Measurements from ENCODE around the gene DAB2IP. TPM values are rescaled to one million over a fixed set of nuclear protein-coding genes. Genes with fewer than 3 reads are reported as not detected.

DAB2IP gene
- total and polyA plus RNA-seq, 5 donors from 2014 or later = not detected

- peaks cover 9% of the 10 kb centered on the region for H3K27me3 Mint-ChIP-seq
- Histone ChIP-seq H3K9me3 (ENCODE audit: control insufficient read depth in 2 of 2, low read length in 2 of 2) (no peaks in the 10 kb centered on the region), H3K27ac (ENCODE audit: insufficient read depth, low read length, poor library complexity, severe bottlenecking) (no peak overlapping the region), H3K4me3 (ENCODE audit: low read depth, low read length) (no peak overlapping the region), H3K27me3 (ENCODE audit: control insufficient read depth, insufficient read depth, low read length) (no peaks in the 10 kb centered on the region), H3K4me1 (ENCODE audit: control insufficient read depth, insufficient read depth, low read length, poor library complexity, severe bottlenecking) (no peaks in the 10 kb centered on the region), H3K36me3 (ENCODE audit: control insufficient read depth, insufficient read depth, low read length) (no peaks in the 10 kb centered on the region)
- no peaks in the 10 kb centered on the region for H3K4me1 Mint-ChIP-seq
- no peaks in the 10 kb centered on the region for H3K36me3 Mint-ChIP-seq
- DNase-seq = no peak
- ATAC-seq (ENCODE audit: low read depth in 2 of 2) = no peak
- H3K4me3 Mint-ChIP-seq = no peak overlapping the region
- H3K27ac Mint-ChIP-seq = no peak overlapping the region
- H3K9me3 Mint-ChIP-seq = no peaks in the 10 kb centered on the region
Observed at GRCh38 chr9:121764371-121764730, 112.9 kb downstream of the DAB2IP start.

DNA sequence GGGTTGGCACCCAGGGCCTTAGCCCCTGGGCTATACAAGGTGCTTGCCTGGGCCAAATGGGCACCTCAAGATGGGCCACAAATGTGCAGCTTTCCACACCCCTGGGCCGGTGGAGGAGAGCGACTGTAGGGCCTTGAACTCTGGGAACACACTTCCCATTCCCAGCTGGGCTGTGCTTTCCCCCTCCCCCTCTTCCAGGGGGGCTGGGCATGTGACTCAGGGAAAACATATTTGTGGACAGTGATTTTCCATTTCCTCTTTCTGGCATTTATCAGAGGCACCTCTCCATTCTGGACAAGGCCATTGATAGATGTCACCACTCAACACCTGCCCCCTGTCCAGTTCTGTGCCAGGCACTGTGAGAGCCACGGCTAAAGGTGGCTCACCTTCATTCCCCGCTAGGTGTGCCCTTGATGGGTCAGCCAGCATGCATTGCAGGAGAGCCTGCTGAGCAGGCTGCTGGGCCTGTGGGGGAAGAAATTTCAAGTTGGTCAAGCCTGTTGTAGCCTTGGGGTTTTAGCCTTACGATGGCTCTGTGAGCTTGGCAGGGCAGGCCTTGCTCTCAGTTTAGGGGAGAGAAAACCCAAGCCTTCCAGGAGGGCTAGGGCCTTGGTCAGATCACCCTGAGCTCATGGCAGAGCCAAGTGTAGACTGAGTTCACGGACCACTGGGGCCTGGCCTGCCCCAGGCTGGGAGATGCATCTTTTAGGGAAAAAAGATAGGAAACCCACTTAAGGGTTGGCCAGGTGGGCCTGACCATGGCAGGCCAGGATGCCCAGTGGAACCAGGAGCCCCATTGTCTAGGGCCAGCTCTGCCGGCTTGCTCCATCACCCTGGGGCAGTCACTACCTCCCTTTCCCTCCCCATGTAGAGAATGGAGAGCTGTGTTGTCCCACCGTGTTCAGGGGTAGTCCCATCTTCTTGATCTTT lies 113.9 kb downstream of the DAB2IP start:
- Mint-ChIP-seq H3K9me3 (no peaks in the 10 kb centered on the region), H3K27ac (no peak overlapping the region), H3K4me1 (no peaks in the 10 kb centered on the region), H3K27me3 (peaks cover 9% of the 10 kb centered on the region), H3K36me3 (no peaks in the 10 kb centered on the region), H3K4me3 (no peak overlapping the region)
- Histone ChIP-seq H3K9me3 (ENCODE audit: control insufficient read depth in 2 of 2, low read length in 2 of 2) (no peaks in the 10 kb centered on the region), H3K36me3 (ENCODE audit: control insufficient read depth, insufficient read depth, low read length) (no peaks in the 10 kb centered on the region), H3K4me1 (ENCODE audit: control insufficient read depth, insufficient read depth, low read length, poor library complexity, severe bottlenecking) (no peaks in the 10 kb centered on the region), H3K27me3 (ENCODE audit: control insufficient read depth, insufficient read depth, low read length) (no peaks in the 10 kb centered on the region), H3K4me3 (ENCODE audit: low read depth, low read length) (no peak overlapping the region), H3K27ac (ENCODE audit: insufficient read depth, low read length, poor library complexity, severe bottlenecking) (no peak overlapping the region)
- no peak for ATAC-seq (ENCODE audit: low read depth in 2 of 2)
- no peak for DNase-seq

- no peak overlapping the region for H3K4me3 ChIP-seq (ENCODE audit: low read depth, low read length)
- H3K27me3 ChIP-seq (ENCODE audit: control insufficient read depth, insufficient read depth, low read length) = no peaks in the 10 kb centered on the region
- H3K9me3 Mint-ChIP-seq = no peaks in the 10 kb centered on the region
- H3K27ac ChIP-seq (ENCODE audit: insufficient read depth, low read length, poor library complexity, severe bottlenecking) = no peak overlapping the region
- no peak for ATAC-seq (ENCODE audit: low read depth in 2 of 2)
- H3K36me3 Mint-ChIP-seq = no peaks in the 10 kb centered on the region
- no peak overlapping the region for H3K27ac Mint-ChIP-seq
- peaks cover 9% of the 10 kb centered on the region for H3K27me3 Mint-ChIP-seq
- H3K9me3 ChIP-seq (ENCODE audit: control insufficient read depth in 2 of 2, low read length in 2 of 2) = no peaks in the 10 kb centered on the region
- no peak for DNase-seq
- H3K36me3 ChIP-seq (ENCODE audit: control insufficient read depth, insufficient read depth, low read length) = no peaks in the 10 kb centered on the region
- H3K4me3 Mint-ChIP-seq = no peak overlapping the region
- no peaks in the 10 kb centered on the region for H3K4me1 ChIP-seq (ENCODE audit: control insufficient read depth, insufficient read depth, low read length, poor library complexity, severe bottlenecking)
- no peaks in the 10 kb centered on the region for H3K4me1 Mint-ChIP-seq
Observed at GRCh38 chr9:121766081-121766683, 114.7 kb downstream of the DAB2IP start.

DNA sequence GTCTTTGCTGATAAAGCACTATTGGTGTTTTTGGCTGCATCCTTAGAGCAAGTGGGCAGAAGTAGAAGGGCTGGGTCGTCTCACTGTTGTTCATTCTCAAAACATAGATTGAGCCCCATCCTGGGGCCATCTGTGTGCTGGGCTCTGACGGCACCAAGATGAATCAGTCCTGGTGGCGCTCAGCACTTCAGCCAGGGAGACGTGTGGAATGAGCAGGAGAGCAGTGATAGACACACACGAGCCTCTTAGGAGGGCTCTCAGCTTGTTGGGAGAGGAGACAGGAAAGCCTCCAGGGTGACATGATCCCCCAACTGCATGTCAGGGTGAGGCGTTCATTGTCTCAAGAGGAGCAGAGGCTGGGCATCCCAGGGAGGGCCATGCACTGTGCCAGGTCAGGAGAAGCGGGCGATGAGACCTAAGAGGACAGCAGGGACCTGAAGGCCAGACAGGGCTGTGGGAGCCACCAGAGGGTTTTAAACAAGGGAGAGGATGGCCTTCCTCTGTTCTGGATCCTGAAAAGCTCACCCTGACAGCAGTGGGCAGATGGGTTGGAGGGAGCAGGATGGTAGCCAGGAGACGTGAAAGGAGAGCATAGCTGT lies 115.8 kb downstream of the DAB2IP start:
- H3K4me3 ChIP-seq (ENCODE audit: low read depth, low read length) = no peak overlapping the region
- no peaks in the 10 kb centered on the region for H3K9me3 ChIP-seq (ENCODE audit: control insufficient read depth in 2 of 2, low read length in 2 of 2)
- H3K27me3 Mint-ChIP-seq = peaks cover 9% of the 10 kb centered on the region
- ATAC-seq (ENCODE audit: low read depth in 2 of 2) (no peak), DNase-seq (no peak)
- no peak overlapping the region for H3K27ac ChIP-seq (ENCODE audit: insufficient read depth, low read length, poor library complexity, severe bottlenecking)
- no peaks in the 10 kb centered on the region for H3K4me1 Mint-ChIP-seq
- no peaks in the 10 kb centered on the region for H3K36me3 ChIP-seq (ENCODE audit: control insufficient read depth, insufficient read depth, low read length)
- no peaks in the 10 kb centered on the region for H3K4me1 ChIP-seq (ENCODE audit: control insufficient read depth, insufficient read depth, low read length, poor library complexity, severe bottlenecking)
- no peak overlapping the region for H3K27ac Mint-ChIP-seq
- H3K27me3 ChIP-seq (ENCODE audit: control insufficient read depth, insufficient read depth, low read length) = no peaks in the 10 kb centered on the region
- H3K36me3 Mint-ChIP-seq = no peaks in the 10 kb centered on the region
- no peaks in the 10 kb centered on the region for H3K9me3 Mint-ChIP-seq
- H3K4me3 Mint-ChIP-seq = no peak overlapping the region

GRCh38 chr9:121768416-121769015 lies 117.1 kb downstream of the DAB2IP start:
- no peaks in the 10 kb centered on the region for H3K4me1 Mint-ChIP-seq
- no peak overlapping the region for H3K4me3 Mint-ChIP-seq
- no peaks in the 10 kb centered on the region for H3K9me3 Mint-ChIP-seq
- Histone ChIP-seq H3K27ac (ENCODE audit: insufficient read depth, low read length, poor library complexity, severe bottlenecking) (no peak overlapping the region), H3K4me3 (ENCODE audit: low read depth, low read length) (no peak overlapping the region), H3K4me1 (ENCODE audit: control insufficient read depth, insufficient read depth, low read length, poor library complexity, severe bottlenecking) (no peaks in the 10 kb centered on the region), H3K9me3 (ENCODE audit: control insufficient read depth in 2 of 2, low read length in 2 of 2) (no peaks in the 10 kb centered on the region), H3K36me3 (ENCODE audit: control insufficient read depth, insufficient read depth, low read length) (no peaks in the 10 kb centered on the region), H3K27me3 (ENCODE audit: control insufficient read depth, insufficient read depth, low read length) (no peaks in the 10 kb centered on the region)
- ATAC-seq (ENCODE audit: low read depth in 2 of 2) = no peak
- H3K27ac Mint-ChIP-seq = no peak overlapping the region
- no peak for DNase-seq
- H3K27me3 Mint-ChIP-seq = peaks cover 9% of the 10 kb centered on the region
- no peaks in the 10 kb centered on the region for H3K36me3 Mint-ChIP-seq

- H3K27me3 Mint-ChIP-seq = peaks cover 9% of the 10 kb centered on the region
- no peaks in the 10 kb centered on the region for H3K9me3 Mint-ChIP-seq
- H3K4me3 Mint-ChIP-seq = no peak overlapping the region
- no peaks in the 10 kb centered on the region for H3K9me3 ChIP-seq (ENCODE audit: control insufficient read depth in 2 of 2, low read length in 2 of 2)
- ATAC-seq (ENCODE audit: low read depth in 2 of 2) = no peak
- H3K27me3 ChIP-seq (ENCODE audit: control insufficient read depth, insufficient read depth, low read length) = no peaks in the 10 kb centered on the region
- no peak overlapping the region for H3K4me3 ChIP-seq (ENCODE audit: low read depth, low read length)
- H3K36me3 Mint-ChIP-seq = no peaks in the 10 kb centered on the region
- no peaks in the 10 kb centered on the region for H3K4me1 ChIP-seq (ENCODE audit: control insufficient read depth, insufficient read depth, low read length, poor library complexity, severe bottlenecking)
- H3K27ac Mint-ChIP-seq = no peak overlapping the region
- no peak for DNase-seq
- no peaks in the 10 kb centered on the region for H3K36me3 ChIP-seq (ENCODE audit: control insufficient read depth, insufficient read depth, low read length)
- H3K4me1 Mint-ChIP-seq = no peaks in the 10 kb centered on the region
- H3K27ac ChIP-seq (ENCODE audit: insufficient read depth, low read length, poor library complexity, severe bottlenecking) = no peak overlapping the region
Observed at GRCh38 chr9:121769939-121770338, 118.5 kb downstream of the DAB2IP start.

DNA sequence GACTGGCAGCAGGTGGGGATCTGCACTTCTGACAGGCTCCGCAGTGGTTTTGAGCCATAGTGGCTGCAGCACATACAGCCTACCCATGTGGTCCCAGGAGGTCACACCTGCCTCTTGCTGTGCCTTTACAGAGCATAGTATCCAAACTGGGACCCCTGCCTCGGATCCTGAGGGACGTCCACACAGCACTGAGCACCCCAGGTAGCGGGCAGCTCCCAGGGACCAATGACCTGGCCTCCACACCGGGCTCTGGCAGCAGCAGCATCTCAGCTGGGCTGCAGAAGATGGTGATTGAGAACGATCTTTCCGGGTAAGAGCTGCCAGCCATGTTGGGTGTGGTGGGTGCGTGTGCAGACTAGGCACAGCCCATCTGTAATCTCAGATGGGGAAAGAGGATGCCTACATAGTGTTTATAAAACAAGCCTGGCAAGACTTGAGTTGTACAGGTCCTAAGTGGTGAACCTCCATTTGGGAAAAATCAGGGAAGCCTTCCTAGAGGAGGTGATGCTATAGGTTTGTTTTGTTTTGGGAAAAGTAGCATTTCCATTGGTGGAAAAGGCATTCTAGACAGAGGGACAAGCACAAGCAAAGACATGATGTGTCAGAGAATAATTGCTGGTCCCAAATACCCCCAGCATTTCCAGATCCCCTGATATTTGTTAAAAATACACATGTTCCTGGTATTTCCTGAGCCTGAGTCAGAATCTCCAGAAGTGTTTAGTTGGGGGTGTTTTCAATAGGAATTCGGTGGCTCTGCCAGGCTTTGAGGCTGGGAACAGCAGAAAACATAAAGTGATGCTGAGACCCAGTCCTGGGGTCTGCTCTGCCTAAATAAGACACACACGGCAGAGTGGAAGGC lies 119.2 kb downstream of the DAB2IP start:
- DNase-seq = no peak
- H3K9me3 Mint-ChIP-seq = no peaks in the 10 kb centered on the region
- H3K36me3 Mint-ChIP-seq = no peaks in the 10 kb centered on the region
- Histone ChIP-seq H3K36me3 (ENCODE audit: control insufficient read depth, insufficient read depth, low read length) (no peaks in the 10 kb centered on the region), H3K27ac (ENCODE audit: insufficient read depth, low read length, poor library complexity, severe bottlenecking) (no peak overlapping the region), H3K4me1 (ENCODE audit: control insufficient read depth, insufficient read depth, low read length, poor library complexity, severe bottlenecking) (no peaks in the 10 kb centered on the region), H3K4me3 (ENCODE audit: low read depth, low read length) (no peak overlapping the region), H3K9me3 (ENCODE audit: control insufficient read depth in 2 of 2, low read length in 2 of 2) (no peaks in the 10 kb centered on the region), H3K27me3 (ENCODE audit: control insufficient read depth, insufficient read depth, low read length) (no peaks in the 10 kb centered on the region)
- no peak overlapping the region for H3K4me3 Mint-ChIP-seq
- ATAC-seq (ENCODE audit: low read depth in 2 of 2) = no peak
- H3K4me1 Mint-ChIP-seq = no peaks in the 10 kb centered on the region
- no peak overlapping the region for H3K27ac Mint-ChIP-seq
- H3K27me3 Mint-ChIP-seq = peaks cover 9% of the 10 kb centered on the region

Measured in CD4-positive, CD25-positive, alpha-beta regulatory T cell (primary cell).